Measurements from ENCODE around the gene PRKACA.
"Not testable (repeated sequence)": the region's sequence is repeated elsewhere in the genome, so short reads cannot be mapped to it uniquely, and the experiment has no call there.

The PRKACA gene

GRCh38 chr19:14066134-14066533 lies 51.4 kb downstream of the PRKACA start:
- DNase-seq = no peak

GRCh38 chr19:14063105-14063504 lies 54.5 kb downstream of the PRKACA start:
- no peak for DNase-seq

GRCh38 chr19:14062558-14062855 lies 55.1 kb downstream of the PRKACA start:
- DNase-seq = no peak

GRCh38 chr19:14061751-14062557 lies 55.6 kb downstream of the PRKACA start, which contains the start of gene PALM3:
PALM3 (minus strand) TSS chr19:14062076; CDS start chr19:14061980, 96 bp downstream.
- no peak for DNase-seq

GRCh38 chr19:14061081-14061749 lies 56.3 kb downstream of the PRKACA start:
- no peak for DNase-seq

- DNase-seq = no peak
Observed at GRCh38 chr19:14059652-14060155, 57.9 kb downstream of the PRKACA start.

- no peak for DNase-seq
Observed at GRCh38 chr19:14059093-14059480, 58.5 kb downstream of the PRKACA start.

GRCh38 chr19:14058182-14059092 lies 59.1 kb downstream of the PRKACA start:
- DNase-seq = no peak

GRCh38 chr19:14056741-14057356 lies 60.7 kb downstream of the PRKACA start:
- no peak for DNase-seq

GRCh38 chr19:14056069-14056666 lies 61.4 kb downstream of the PRKACA start:
- DNase-seq = no peak

GRCh38 chr19:14055396-14055795 lies 62.2 kb downstream of the PRKACA start:
- no peak for DNase-seq

GRCh38 chr19:14054721-14055120 lies 62.8 kb downstream of the PRKACA start:
- DNase-seq = no peak

- no peak for DNase-seq
Observed at GRCh38 chr19:14054099-14054498, 63.5 kb downstream of the PRKACA start.

- DNase-seq = no peak
Observed at GRCh38 chr19:14053500-14053899, 64.1 kb downstream of the PRKACA start.

- DNase-seq = no peak
Observed at GRCh38 chr19:14053032-14053431, 64.5 kb downstream of the PRKACA start.

GRCh38 chr19:14052470-14052869 lies 65.1 kb downstream of the PRKACA start:
- no peak for DNase-seq

- no peak for DNase-seq
Observed at GRCh38 chr19:14051980-14052379, 65.6 kb downstream of the PRKACA start.

- DNase-seq = not testable (repeated sequence)
Observed at GRCh38 chr19:14050961-14051360, 66.6 kb downstream of the PRKACA start.

GRCh38 chr19:14050512-14050911 lies 67.0 kb downstream of the PRKACA start:
- DNase-seq = no peak

GRCh38 chr19:14048443-14049153 lies 69.0 kb downstream of the PRKACA start:
- DNase-seq = no peak

GRCh38 chr19:14047866-14048265 lies 69.7 kb downstream of the PRKACA start:
- DNase-seq = not testable (repeated sequence)

All from C1 segment of cervical spinal cord (tissue), 14 donors.